HG03469 (cell line): Measurements from ENCODE around the gene ATP23.

Experiments used
- ATAC-seq: cut with Tn5 transposase; IDR thresholded peaks from one replicate; pipeline ENCODE4 v1.9.1; 2021; ENCODE audit warnings: mild to moderate bottlenecking, moderate library complexity, moderate number of reproducible peaks; ENCODE audit not compliant: unreplicated experiment

The ATP23 gene

GRCh38 chr12:57941165-57941894 is at the start of gene ATP23:
TSS of gene ATP23 (plus strand) at chr12:57941567. CDS start at chr12:57941702, 135 bp downstream.
- ATAC-seq: peak; percentile 80

- ATAC-seq: no peak
Measured at GRCh38 chr12:57892232-57892972, 49.0 kb upstream of the ATP23 start.

GRCh38 chr12:57893431-57894353 is 47.7 kb upstream of the ATP23 start:
- ATAC-seq: no peak

- no peak for ATAC-seq
Measured at GRCh38 chr12:57894399-57895292, 46.7 kb upstream of the ATP23 start.

- ATAC-seq: no peak
Measured at GRCh38 chr12:57895389-57896114, 45.8 kb upstream of the ATP23 start.

DNA sequence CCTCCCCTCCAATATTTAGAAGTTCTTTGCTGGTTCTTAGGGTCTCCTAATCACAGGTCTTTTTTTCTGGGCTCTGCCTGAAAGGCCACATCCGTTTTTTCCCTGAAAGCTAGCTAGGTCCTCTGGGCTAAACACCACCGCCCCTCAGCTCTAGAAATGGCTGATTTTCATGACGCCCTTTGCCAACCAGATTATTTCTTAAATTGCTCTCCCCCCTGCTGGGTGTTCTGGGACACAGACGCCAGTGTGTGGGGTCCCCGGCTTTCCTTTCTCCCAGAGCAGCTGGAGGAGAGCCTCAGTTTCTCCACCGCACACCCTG is 45.3 kb upstream of the ATP23 start:
- no peak for ATAC-seq

- ATAC-seq: no peak
Measured at GRCh38 chr12:57896434-57897201, 44.7 kb upstream of the ATP23 start.

DNA sequence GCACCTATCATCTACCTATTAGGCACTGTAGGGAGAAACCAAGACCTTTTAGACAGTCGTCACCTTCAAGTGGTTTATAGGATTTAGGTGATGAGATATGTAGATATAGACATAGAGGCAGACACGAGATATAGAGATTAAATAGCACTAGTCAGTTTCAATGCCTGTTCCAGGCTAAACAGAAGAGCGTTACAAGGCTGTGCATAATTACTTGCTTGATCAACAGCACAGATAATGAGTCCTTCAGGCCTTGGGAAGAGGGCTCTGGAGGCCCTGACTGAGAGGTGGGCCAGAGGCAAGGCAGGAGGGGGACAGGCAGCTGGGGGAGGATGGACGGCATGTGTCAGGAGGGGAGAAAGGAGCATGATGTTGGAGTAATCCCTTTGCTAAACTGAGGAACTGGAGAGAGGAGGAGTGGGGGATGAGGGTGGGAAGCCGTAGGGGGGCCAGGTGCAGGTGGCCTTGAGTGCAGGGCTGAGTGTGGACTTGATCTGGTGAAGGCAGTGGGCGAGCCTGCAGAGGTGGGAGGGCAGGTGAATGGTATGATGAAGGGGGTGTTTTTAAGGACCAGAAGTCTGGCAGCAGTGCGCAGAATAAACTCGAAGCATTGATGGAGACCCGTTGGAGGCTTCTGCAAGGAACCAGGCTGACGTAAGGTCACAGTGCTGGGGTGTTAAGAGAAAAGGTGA is 43.9 kb upstream of the ATP23 start:
- no peak for ATAC-seq

GRCh38 chr12:57898308-57898970 is 42.9 kb upstream of the ATP23 start:
- ATAC-seq: no peak

- ATAC-seq: peak; percentile 77
Measured at GRCh38 chr12:57899010-57899662, 42.2 kb upstream of the ATP23 start.

DNA sequence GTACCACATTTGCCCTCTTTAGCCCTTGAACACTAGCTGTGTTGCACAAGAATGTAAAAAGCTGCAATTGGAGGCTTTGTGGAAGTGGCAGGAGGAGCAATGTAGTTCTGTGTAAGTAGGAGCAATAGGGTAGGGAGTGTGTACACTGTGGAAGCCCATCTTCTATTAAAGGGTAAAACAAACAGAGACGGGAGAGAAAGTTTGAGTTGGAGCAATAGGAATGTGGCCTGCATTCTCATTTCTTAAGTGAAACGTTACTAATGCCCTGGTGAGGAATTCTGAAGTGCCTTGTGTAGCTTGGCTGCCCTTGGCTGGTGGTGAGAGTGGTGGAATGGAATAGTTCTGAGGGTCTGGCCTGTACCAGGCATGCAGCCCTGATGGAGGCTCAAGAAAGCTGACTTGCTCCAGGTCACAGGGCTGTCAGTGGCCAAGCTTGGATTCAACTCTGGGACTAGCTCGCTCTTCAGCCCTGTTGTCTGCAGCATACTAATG is 38.8 kb upstream of the ATP23 start:
- no peak for ATAC-seq

DNA sequence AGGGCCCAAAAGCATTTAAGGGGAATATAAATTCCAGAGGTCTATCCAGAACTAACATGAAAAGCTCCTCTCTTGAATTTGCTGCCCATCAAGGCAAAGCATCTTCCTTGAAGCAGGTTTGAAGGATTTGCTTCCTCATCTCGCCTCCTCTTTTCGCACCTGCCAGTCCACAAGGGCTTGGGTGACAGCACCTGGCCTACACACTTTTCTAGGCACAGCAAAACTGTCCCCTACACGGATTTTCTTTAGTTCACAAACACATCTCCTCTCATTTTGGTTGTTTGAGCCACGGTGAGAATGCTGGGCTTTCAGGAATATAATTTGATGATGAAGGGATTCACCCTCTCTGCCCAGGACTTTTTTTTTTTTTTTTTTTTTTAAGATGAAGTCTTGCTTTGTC is 36.9 kb upstream of the ATP23 start:
- ATAC-seq: no peak

DNA sequence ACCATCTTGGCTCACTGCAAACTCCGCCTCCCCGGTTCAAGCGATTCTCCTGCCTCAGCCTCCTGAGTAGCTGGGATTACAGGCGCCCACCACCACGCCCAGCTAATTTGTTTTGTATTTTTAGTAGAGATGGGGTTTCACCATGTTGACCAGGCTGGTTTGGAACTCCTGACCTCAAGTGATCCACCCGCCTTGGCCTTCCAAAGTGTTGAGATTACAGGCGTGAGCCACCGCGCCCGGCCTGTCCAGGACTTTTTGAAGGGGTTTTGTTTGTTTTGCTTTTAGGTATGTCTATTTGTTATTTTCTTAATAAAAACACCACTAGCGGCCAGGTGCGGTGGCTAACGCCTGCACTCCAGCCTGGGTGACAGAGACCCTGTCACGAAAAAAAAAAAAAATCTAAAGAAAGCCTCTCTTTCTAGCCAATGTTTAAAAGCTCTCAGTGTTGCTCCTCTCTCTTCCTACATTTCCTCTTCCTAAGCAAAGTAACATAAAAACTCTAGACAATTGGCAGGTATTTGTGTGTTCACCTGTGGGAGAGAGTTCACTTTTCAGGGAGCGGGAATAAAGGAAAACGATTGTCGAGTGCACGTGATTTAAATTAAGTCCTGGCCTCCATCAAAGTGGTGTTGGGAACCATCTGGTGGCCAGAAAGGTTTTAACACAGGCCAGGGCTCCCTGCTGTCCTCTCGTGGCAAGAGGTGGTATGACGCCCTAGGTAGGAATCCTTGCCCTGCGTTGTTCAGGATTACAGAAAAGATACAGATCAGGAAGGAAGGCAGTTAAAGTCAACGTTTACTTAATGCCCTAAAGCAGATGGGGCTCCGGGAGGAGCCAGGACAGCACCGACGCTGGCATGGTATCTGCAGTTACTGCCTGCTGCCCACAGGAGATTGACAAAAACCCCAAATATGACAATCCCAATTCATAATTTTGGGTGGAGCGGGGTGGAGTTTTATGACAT is 36.2 kb upstream of the ATP23 start:
- peak; percentile 91 for ATAC-seq

DNA sequence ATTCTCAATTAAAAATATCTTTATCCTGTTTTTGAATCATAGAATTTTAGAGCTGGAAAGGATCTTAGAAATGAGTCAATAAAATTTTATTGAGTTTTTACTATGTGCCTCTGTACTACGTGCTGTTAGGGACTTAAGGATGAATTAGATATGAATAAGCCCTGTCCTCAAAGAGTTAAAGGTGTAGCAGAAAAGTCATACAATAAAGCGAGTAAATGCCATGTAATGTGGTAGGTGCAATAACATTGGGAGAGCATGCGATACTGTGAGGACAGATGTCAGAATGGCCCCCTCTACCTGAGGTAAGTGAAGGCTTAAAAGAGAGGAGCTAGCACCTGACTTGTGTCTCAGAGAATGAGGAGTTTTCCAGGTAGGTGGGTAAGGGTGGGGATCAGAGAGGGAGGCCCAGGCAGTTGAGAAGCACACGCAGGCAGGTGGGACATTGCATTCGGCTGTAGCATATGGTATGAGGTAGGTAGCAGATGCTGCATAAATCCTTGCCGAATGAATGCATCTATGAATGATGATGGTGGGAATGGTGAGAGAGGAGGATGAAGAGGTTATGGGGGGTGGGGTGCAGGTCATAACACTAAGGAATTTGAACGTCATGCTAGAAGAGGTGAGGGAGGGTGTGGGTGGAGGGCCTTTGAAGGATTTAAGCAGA is 35.4 kb upstream of the ATP23 start:
- no peak for ATAC-seq

GRCh38 chr12:57906821-57907220 is 34.5 kb upstream of the ATP23 start:
- no peak for ATAC-seq

DNA sequence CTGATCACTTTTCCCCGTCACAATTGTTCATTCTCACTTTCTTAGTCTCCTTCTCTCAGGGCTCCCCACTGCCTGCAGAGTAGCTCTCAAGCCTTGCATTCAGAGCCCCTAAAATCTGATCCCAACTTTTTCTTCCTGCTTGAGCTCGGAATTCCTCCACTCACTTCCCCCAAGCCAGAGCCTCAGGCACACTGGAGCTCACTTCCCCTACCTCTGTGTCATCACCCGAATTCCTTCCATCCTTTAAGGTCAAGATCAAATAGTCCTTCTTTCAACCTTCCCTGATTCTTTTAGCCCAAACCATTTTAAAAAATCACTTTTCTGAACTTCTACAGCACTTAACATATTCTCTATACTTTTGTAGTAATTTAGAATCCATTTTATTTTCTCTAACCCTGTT is 34.1 kb upstream of the ATP23 start:
- ATAC-seq: no peak
